Stimulated activated CD8-positive, alpha-beta memory T cell treated with anti-CD3 and anti-CD28 coated beads, Interleukin-12 subunit alpha, Interleukin-12 subunit beta, amount 100 ng/mL, for 4 hours (primary cell): ENCODE data around the gene CD68.
"Not testable (repeated sequence)": the region's sequence is repeated elsewhere in the genome, so short reads cannot be mapped to it uniquely, and the experiment has no call there.

ENCODE experiments used
- DNase-seq: peaks from one replicate; pipeline ENCODE4 v3.0.0-alpha.2; 2020; ENCODE audit warnings: low read depth

The CD68 gene

DNA sequence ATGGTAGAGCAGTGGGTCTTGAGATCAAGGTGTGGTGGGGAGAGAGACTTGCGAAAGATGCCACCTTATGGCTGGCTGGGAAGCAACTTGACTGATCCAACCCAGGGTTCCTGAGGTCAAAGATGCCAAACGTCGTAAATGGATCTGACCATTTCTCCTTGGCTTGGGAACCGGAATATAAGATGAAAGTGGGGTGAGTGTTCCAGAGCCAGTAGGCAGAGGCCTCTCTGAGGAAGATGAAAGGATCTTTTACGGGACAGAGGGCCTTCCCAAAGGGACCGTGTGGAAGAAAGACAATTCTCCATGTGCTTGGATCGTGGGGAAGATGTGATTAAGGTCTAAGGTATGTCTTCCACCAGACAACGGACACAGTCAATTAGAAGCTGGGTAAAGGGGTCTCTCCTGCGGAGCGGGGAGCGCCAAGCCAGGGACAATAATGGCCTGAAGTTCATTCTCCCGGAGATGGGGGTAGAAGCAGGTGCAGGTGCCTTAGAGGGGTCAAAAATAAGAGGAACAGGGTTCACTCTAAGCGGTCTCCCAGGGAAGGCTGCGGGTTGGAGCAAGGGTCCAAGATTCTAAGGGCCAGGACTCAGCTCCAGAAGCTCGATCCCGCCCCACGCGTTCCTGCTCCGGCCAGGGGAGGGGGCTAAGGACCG, 34.5 kb downstream of the CD68 start:
- no peak for DNase-seq

DNA sequence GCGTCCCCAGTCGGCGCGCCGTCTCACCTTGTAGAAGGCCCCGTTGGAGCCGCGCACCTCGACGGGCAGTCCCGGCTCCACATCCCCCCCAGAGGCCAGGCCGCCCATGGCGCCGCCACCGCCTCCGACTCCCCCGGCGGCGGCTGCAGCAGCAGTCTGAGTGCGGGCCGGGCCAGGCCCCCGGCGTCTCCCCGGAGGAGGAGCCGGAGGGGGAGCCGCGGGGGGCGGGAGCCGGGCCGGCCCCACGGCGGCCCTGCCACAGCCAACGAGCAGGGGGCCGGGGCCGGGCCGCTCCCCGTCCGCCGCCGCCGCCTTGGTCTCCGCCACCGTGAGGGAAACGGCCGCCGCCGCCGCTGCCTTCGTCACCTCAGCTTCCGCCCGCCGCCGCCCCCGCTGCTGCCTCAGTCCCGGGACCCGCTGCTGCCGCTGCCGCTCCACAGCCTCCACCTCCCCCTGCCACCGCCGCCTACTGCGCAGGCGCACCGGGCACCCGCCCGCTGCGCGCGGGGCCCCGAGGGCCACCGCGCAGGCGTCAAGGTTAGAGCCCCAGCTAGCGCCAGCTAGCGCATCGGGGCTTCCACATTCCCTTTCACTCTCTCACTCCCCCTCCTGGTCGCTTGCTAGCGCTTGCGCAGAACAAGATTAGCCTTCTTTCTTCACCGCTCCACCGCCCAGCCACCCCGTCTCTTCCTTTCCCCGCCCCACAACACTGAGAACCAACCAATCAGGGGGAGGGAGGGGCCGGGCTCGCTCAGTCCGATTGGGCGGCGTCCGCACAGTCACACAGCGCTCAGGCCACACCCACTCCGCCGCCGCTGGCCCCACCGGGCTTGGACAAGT, 35.2 kb downstream of the CD68 start, which contains the start of gene FXR2:
FXR2 (minus strand) TSS at position 473 of the 840 bp plus-strand sequence; CDS start at position 108, 365 bp downstream.
- DNase-seq: peak; percentile 96

DNA sequence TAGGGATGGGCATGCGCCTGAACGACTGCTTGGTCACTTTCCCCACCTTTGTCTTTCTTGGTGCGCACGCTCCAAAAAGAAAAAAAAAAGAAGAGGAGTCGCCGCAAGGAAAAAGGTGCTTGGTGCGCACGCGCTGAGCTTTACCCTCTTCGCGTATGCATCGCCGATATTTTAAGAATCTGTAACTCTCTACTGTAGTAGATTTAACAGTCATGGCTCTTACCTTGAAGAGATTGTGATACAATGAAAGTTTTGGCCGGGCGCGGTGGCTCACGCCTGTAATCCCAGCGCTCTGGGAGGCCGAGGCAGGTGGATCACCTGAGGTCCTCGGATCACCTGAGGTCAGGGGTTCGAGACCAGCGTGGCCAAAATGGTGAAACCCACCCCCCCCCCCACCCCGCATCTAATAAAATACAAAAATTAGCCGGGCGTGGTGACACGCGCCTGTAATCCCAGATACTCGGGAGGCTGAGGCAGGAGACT, 35.9 kb downstream of the CD68 start:
- DNase-seq: no peak

DNA sequence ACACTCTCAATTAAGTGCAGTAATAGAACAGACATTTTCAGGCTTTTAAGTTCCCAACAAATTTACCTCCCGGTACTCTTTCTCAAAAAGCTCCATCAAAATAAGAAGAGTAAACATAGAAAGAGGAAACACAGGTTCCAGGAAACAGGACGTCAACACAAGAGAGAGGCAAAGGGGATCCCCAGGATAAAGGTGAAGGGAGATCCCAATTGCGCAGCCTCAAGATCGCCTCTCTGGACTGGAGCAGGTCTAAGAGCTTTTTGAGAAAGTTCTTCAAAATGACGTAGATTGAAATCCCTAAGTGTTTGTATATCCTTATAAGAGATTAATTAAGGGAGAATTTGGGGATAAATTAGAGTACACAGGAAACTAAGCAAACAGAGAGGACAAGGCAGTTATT, 39.2 kb downstream of the CD68 start:
- DNase-seq: no peak

DNA sequence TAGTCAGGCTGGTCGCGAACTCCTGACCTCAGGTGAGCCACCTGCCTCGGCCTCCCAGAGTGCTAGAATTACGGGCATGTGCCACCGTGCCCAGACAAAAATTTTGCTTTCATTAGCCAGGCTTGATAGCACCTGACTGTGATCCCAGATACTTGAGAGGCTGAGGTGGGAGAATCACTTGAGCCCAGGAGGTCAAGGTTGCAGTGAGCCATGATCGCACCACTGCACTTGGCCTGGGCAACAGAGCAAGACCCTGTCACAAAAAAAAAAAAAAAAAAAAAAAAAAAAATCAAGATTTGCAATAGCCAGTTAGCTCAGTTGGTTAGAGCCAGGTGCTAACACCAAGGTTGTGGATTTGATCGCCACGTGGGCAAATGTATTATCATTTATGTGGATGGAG, 41.4 kb downstream of the CD68 start:
- DNase-seq: no peak

DNA sequence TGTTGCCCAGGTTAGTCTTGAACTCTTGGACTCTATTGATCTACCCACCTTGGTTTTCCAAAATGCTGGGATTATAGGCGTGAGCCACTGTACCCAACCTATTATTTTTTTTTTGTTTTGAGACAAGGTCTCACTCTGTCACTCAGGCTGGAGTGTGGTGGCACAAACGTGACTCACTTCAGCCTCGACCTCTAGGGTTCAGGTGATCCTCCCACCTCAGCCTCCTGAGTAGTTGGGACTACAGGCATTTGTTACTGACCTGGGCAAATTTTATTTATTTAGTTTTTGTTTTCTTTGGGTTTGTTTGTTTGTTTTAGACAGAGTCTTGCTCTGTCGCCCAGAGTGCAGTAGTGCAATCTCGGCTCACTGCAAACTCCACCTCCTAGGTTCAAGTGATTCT, 44.2 kb downstream of the CD68 start:
- no peak for DNase-seq

DNA sequence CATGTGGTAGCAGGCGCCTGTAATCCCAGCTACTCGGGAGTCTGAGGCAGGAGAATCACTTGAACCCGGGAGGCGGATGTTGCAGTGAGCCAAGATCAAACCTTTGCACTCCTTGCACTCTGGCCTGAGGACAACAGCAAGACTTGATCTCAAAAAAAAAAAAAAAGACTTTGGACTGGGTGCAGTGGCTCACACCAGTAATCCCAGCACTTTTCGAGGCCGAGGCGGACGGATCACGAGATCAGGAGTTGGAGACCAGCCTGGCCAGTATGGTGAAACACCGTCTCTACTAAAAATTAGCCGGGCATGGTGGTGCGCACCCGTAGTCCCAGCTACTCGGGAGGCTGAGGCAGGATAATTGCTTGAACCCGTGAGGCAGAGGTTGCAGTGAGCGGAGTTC, 46.3 kb downstream of the CD68 start:
- not testable (repeated sequence) for DNase-seq

DNA sequence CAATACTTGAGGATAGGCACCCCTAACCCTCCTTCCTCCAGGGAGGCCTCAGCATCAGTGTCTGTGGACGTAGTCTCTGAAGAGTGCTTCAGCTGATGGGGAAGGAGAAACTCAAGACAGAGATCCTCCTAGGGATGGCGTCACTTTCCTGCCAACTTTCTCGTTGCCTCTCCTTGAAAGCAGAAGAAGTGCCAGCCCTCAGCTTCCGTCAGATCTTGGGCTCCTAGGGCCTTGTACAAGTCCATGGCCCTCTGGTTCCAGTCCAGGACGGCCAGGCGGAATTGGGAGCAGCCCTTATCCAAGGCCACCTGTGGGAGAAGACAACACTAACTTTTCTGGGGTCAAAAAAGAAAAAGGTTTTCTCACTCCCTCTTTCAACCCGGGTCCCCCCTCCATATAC, 46.9 kb downstream of the CD68 start:
- DNase-seq: no peak

DNA sequence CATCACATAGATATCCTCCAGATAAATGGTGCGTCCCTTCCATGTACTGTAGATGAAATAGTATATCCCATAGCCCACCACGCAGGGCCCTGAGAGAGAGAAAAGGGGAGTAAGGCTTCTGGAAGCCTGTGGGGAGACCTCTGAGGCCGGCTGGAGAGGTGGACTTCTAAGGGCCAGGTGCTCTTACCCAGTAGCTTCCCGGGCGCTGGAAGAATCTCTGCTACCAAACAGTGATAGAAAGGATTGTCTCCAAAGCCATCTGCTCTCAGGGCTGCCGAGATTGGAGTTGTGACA, 47.5 kb downstream of the CD68 start:
- DNase-seq: no peak

DNA sequence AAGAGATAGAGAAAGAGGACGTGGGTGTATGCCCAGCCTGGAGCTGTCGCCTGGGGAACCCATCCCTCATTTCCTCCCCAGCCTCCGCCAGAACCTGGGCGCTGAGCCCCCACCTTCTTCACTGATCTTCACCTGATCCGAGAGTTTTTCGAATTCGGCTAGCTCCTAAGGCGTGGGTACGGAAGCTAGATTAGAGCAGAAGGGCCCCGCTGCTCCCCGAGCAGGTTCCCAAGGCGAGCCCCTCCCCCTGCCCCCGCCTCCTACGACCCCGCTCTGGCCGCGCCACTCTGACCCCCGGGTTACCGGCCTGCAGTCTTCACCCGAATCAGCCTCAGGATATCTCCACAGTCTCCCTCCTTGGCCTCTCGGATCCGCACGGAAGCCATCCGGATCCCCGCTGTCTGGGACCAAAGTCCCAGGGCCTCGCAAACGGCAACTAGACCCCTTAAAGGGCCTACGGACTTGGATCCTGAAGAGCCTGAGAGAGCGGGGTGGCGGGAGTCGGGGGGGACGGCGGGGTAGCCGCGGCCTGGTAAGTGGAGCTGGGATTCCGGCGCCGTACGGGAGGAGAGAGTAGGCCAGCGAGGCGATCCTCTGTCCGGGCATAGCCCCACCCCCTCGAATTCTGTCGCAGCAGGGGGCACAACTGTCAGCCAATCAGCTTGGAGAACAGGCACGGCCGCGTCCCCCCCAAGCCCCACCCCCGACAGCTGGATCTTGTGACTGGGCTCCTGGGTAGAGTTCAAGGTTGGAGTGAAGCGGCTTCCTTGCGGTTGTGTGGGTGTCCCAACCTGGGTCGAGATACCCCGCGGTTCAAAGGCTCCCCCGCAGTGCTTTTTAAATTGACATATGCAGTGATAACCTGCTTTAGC, 48.0 kb downstream of the CD68 start, which contains the start of gene SAT2:
SAT2 (minus strand) TSS at position 572 of the 872 bp plus-strand sequence; CDS start at position 386, 186 bp downstream.
- DNase-seq: peak; percentile 78

DNA sequence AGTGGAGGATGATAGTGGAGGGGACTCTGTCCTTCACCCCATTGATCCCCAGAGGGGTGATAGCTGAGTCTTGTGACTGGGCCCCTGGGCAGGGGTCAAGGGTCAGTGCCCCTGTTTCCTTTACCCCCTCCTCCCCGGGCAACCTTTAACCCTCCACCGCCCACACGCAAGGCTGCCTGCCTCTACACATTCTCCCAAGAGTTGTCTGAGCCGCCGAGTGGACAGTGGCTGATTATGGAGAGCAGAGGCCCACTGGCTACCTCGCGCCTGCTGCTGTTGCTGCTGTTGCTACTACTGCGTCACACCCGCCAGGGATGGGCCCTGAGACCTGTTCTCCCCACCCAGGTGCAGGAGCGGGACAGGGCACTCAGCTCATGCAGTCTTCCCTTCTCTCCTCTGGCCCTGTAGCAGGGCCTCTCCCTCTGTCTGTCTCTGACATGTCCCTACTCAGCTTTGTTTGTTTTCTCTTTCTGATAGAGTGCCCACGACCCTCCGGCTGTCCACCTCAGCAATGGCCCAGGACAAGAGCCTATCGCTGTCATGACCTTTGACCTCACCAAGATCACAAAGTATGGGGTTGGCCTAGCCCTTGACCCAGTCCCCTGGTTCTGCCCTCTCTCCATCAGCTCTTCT, 50.6 kb downstream of the CD68 start, which contains the start of gene SHBG:
SHBG (plus strand) TSS at position 197 of the 633 bp plus-strand sequence; CDS start at position 235, 38 bp downstream.
- no peak for DNase-seq
